IMR-90 (cell line): ENCODE data around the gene PAQR7. TPM values are rescaled to one million over a fixed set of nuclear protein-coding genes. Genes with fewer than 3 reads are reported as not detected.

Experiments used
- ATAC-seq: fragments of 200-7000 bp; cut with Tn5 transposase; 2 replicates; pipeline ENCODE4 v1.9.1; 2020; ENCODE audit warnings: low read depth, mild to moderate bottlenecking, moderate library complexity
- BruUV-seq: library from RNA; stranded (reverse); fragments of 400-500 nt; replicated peaks from 2 replicates; lab custom pipeline; 2021; lab: Mats Ljungman, UMichigan
- CTCF ChIA-PET: fragments of 300-600 bp; formaldehyde crosslinking; extraction: SDS; loops from one replicate; lab custom pipeline; 2021; ENCODE audit warnings: antibody characterized with exemption; lab: Yijun Ruan, JAX
- POLR2A ChIA-PET: fragments of 300-600 bp; sonication (Branson Sonifier 250); formaldehyde crosslinking; loops from one replicate; lab custom pipeline; 2022; ENCODE audit warnings: antibody characterized with exemption; ENCODE audit not compliant: unreplicated experiment; lab: Charles Lee
- DNase-seq: peaks from one replicate; pipeline ENCODE4 v3.0.0; 2013
- H2AFZ ChIP-seq: replicated peaks from 2 replicates; pipeline ENCODE3; 2013; ENCODE audit warnings: low read length, mild to moderate bottlenecking; ENCODE audit not compliant: poor library complexity
- H2AK5ac ChIP-seq: 2 replicates; pipeline ENCODE4 v1.6.1; 2013; ENCODE audit warnings: low read depth, low read length, inconsistent platforms
- H2AK9ac ChIP-seq: replicated peaks from 2 replicates; pipeline ENCODE3; 2013; ENCODE audit warnings: mild to moderate bottlenecking, low read depth, low read length, moderate library complexity; ENCODE audit not compliant: poor library complexity
- H2BK120ac ChIP-seq: 2 replicates; pipeline ENCODE4 v1.6.1; 2013; ENCODE audit warnings: low read depth, low read length, inconsistent platforms
- H2BK15ac ChIP-seq: 3 replicates; pipeline ENCODE4 v1.6.1; 2013; ENCODE audit warnings: low read depth, low read length, inconsistent platforms
- H2BK20ac ChIP-seq: 2 replicates; pipeline ENCODE4 v1.6.1; 2013; ENCODE audit warnings: low read depth, mild to moderate bottlenecking, inconsistent platforms, low read length, moderate library complexity
- H2BK5ac ChIP-seq: 2 replicates; pipeline ENCODE4 v1.6.1; 2013; ENCODE audit warnings: mild to moderate bottlenecking, low read depth, low read length, inconsistent platforms; ENCODE audit not compliant: poor library complexity, severe bottlenecking
- H3K14ac ChIP-seq: replicated peaks from 2 replicates; pipeline ENCODE4 v1.6.1; 2013; ENCODE audit warnings: low read depth, low read length, inconsistent platforms
- H3K18ac ChIP-seq: 2 replicates; pipeline ENCODE4 v1.6.1; 2013; ENCODE audit warnings: low read depth, low read length, control low read depth
- H3K23ac ChIP-seq: 2 replicates; pipeline ENCODE4 v1.6.1; 2013; ENCODE audit warnings: low read depth, low read length, inconsistent platforms
- H3K27ac ChIP-seq: 2 replicates; pipeline ENCODE4 v1.5.1; 2013; ENCODE audit warnings: mild to moderate bottlenecking, control low read depth, low read length; ENCODE audit not compliant: insufficient read depth
- H3K27me3 ChIP-seq: 2 replicates; pipeline ENCODE4 v1.6.1; 2013; ENCODE audit warnings: low read length; ENCODE audit not compliant: control insufficient read depth, insufficient read depth
- H3K36me3 ChIP-seq: 2 replicates; pipeline ENCODE4 v1.6.1; 2013; ENCODE audit warnings: low read length, mixed read lengths; ENCODE audit not compliant: control insufficient read depth, insufficient read depth
- H3K4ac ChIP-seq: 2 replicates; pipeline ENCODE4 v1.6.1; 2013; ENCODE audit warnings: low read depth, low read length, inconsistent platforms
- H3K4me1 ChIP-seq: 2 replicates; pipeline ENCODE4 v1.6.1; 2013; ENCODE audit warnings: low read length, mixed read lengths; ENCODE audit not compliant: control insufficient read depth, insufficient read depth
- H3K4me2 ChIP-seq: 2 replicates; pipeline ENCODE4 v1.6.1; 2013; ENCODE audit warnings: low read depth, mild to moderate bottlenecking, control low read depth, low read length, moderate library complexity
- H3K4me3 ChIP-seq: 2 replicates; pipeline ENCODE4 v1.5.1; 2013; ENCODE audit warnings: low read depth, mild to moderate bottlenecking, control low read depth, low read length, moderate library complexity; ENCODE audit not compliant: insufficient read depth
- H3K56ac ChIP-seq: 2 replicates; pipeline ENCODE4 v1.6.1; 2013; ENCODE audit warnings: low read length, inconsistent platforms; ENCODE audit not compliant: insufficient read depth; ENCODE audit errors: extremely low read depth
- H3K79me1 ChIP-seq, 2 experiments: 2 replicates each; pipeline ENCODE4 v1.6.1; 2013; ENCODE audit warnings: low read length in 2 of 2, inconsistent platforms in 1 of 2, low read depth in 1 of 2
- H3K9ac ChIP-seq: 2 replicates; pipeline ENCODE4 v1.6.1; 2013; ENCODE audit warnings: low read depth, low read length, control low read depth
- H3K9me1 ChIP-seq: 2 replicates; pipeline ENCODE4 v1.6.1; 2013; ENCODE audit warnings: low read length, inconsistent platforms; ENCODE audit not compliant: insufficient read depth
- H3K9me3 ChIP-seq: 2 replicates; pipeline ENCODE4 v1.6.1; 2013; ENCODE audit warnings: low read length; ENCODE audit not compliant: control insufficient read depth, insufficient read depth
- H4K20me1 ChIP-seq: 2 replicates; pipeline ENCODE4 v1.6.1; 2013; ENCODE audit warnings: low read length, inconsistent platforms; ENCODE audit not compliant: insufficient read depth
- H4K5ac ChIP-seq: 2 replicates; pipeline ENCODE4 v1.6.1; 2013; ENCODE audit warnings: mild to moderate bottlenecking, low read depth, low read length, control low read depth
- H4K8ac ChIP-seq, 2 experiments: 2 replicates each; pipeline ENCODE4 v1.6.1; 2013; ENCODE audit warnings: low read depth in 2 of 2, low read length in 2 of 2, control low read depth in 1 of 2, inconsistent platforms in 1 of 2
- H4K91ac ChIP-seq: 2 replicates; pipeline ENCODE4 v1.6.1; 2013; ENCODE audit warnings: low read depth, low read length, inconsistent platforms; ENCODE audit not compliant: insufficient read depth
- BHLHE40 ChIP-seq: fragments of 150-350 bp; IDR thresholded peaks from 2 replicates; pipeline ENCODE4 v1.6.1; 2016; ENCODE audit warnings: mild to moderate bottlenecking, low read depth, low read length
- CEBPB ChIP-seq: IDR thresholded peaks from 2 replicates; pipeline ENCODE4 v1.6.1; 2012; ENCODE audit warnings: low read depth, low read length, improper control_type of control experiment
- CHD1 ChIP-seq: IDR thresholded peaks from 2 replicates; pipeline ENCODE4 v1.6.1; 2012; ENCODE audit warnings: low read depth, low read length, improper control_type of control experiment
- CTCF ChIP-seq: conservative IDR thresholded peaks from 2 replicates; pipeline ENCODE4 v1.5.1; 2012; ENCODE audit warnings: mild to moderate bottlenecking, low read depth, low read length, improper control_type of control experiment
- FOS ChIP-seq: fragments of 150-350 bp; IDR thresholded peaks from 2 replicates; pipeline ENCODE4 v1.6.1; 2016; ENCODE audit warnings: low read depth, low read length
- MAFK ChIP-seq: IDR thresholded peaks from 2 replicates; pipeline ENCODE4 v1.6.1; 2012; ENCODE audit warnings: low read depth, low read length, improper control_type of control experiment
- MAZ ChIP-seq: IDR thresholded peaks from 2 replicates; pipeline ENCODE4 v1.6.1; 2012; ENCODE audit warnings: low read depth, mild to moderate bottlenecking, low read length, improper control_type of control experiment, moderate library complexity, borderline replicate concordance
- MXI1 ChIP-seq: IDR thresholded peaks from 2 replicates; pipeline ENCODE4 v1.6.1; 2012; ENCODE audit warnings: low read depth, mild to moderate bottlenecking, low read length, moderate library complexity, borderline replicate concordance
- NFE2L2 ChIP-seq: fragments of 150-350 bp; IDR thresholded peaks from 2 replicates; pipeline ENCODE4 v1.6.1; 2016; ENCODE audit warnings: low read depth, mild to moderate bottlenecking, low read length
- POLR2A ChIP-seq: IDR thresholded peaks from 2 replicates; pipeline ENCODE4 v1.6.1; 2012; ENCODE audit warnings: mild to moderate bottlenecking, low read depth, low read length
- RAD21 ChIP-seq: IDR thresholded peaks from 2 replicates; pipeline ENCODE4 v1.6.1; 2012; ENCODE audit warnings: low read length, improper control_type of control experiment
- RCOR1 ChIP-seq: IDR thresholded peaks from 2 replicates; pipeline ENCODE4 v1.6.1; 2012; ENCODE audit warnings: mild to moderate bottlenecking, low read length, improper control_type of control experiment; ENCODE audit not compliant: insufficient replicate concordance
- RFX5 ChIP-seq: IDR thresholded peaks from 2 replicates; pipeline ENCODE4 v1.8.0; 2012; ENCODE audit warnings: low read depth, mild to moderate bottlenecking, low read length, moderate library complexity
- SMC3 ChIP-seq: fragments of 150-350 bp; IDR thresholded peaks from 2 replicates; pipeline ENCODE4 v1.6.1; 2016; ENCODE audit warnings: low read depth, mild to moderate bottlenecking, antibody characterized with exemption, low read length, moderate library complexity
- WGBS, 2 experiments: methylation state at CpG; one replicate each; pipeline versions ENCODE4 v1.1.5 to v1.1.7; 2013; ENCODE audit warnings: missing lambda C conversion rate in 2 of 2; ENCODE audit not compliant: insufficient read length in 1 of 2; ENCODE audit errors: extremely low coverage in 2 of 2; 5-methylcytosine and 5-hydroxymethylcytosine counted together
- dilution Hi-C: fragments of 300-500 bp; cut with HindIII; formaldehyde crosslinking; loops from one replicate; pipeline ENCODE4 v1.14.3; 2018; ENCODE audit warnings: low sequenced_read_pairs; ENCODE audit not compliant: unreplicated experiment
- in situ Hi-C: fragments of 300-500 bp; cut with MboI; formaldehyde crosslinking; loops from 3 replicates; pipeline ENCODE4 v1.14.3; 2019; ENCODE audit warnings: low sequenced_read_pairs, inconsistent platforms, mixed read lengths
- intact Hi-C: fragments of 100-400 bp; cut with micrococcal nuclease; formaldehyde crosslinking; loops from 2 replicates; pipeline ENCODE4 v1.10.0; 2022
- polyA plus RNA-seq, 3 experiments: library from polyadenylated mRNA; depleted of rRNA; stranded (reverse); fragments of >200 nt; gene quantifications; 2 replicates each; pipeline ENCODE4 v1.2.3, GENCODE V29; 2012; ENCODE audit warnings: low replicate concordance in 1 of 3
- total RNA-seq: library from RNA; depleted of rRNA; stranded (reverse); fragments of >200 nt; gene quantifications from 2 replicates; pipeline ENCODE4 v1.2.3, GENCODE V29; 2012
- TF ChIP-seq, protein P1 (sequence below): fragments of 150-350 bp; IDR thresholded peaks from 2 replicates; pipeline ENCODE4 v1.6.1; 2016; ENCODE audit warnings: low read depth, mild to moderate bottlenecking, low read length, moderate library complexity, borderline replicate concordance
- TF ChIP-seq, protein P2 (sequence below): fragments of 150-350 bp; IDR thresholded peaks from 2 replicates; pipeline ENCODE4 v1.6.1; 2017; ENCODE audit warnings: mild to moderate bottlenecking, antibody characterized with exemption, low read length, low read depth

The PAQR7 gene
- total and polyA plus RNA-seq, 2 of the 4 experiments (the other 2 are of a cell fraction) = 9.0 to 12.9 TPM

- intact Hi-C loops = no loop called here
- BruUV-seq = no TSS peak
- no peak for DNase-seq
These were observed 38.1 kb downstream of the PAQR7 start for GRCh38 chr1:25837262-25837875.

More at GRCh38 chr1:25837262-25837875, 38.1 kb downstream of the PAQR7 start:
- ATAC-seq = no peak
- Histone ChIP-seq H4K5ac (no peak overlapping the region), H2BK15ac (no peak overlapping the region), H4K8ac (no peak overlapping the region), H2BK5ac (no peak overlapping the region), H4K20me1 (no peaks in the 10 kb centered on the region), H3K4me2 (no peak overlapping the region), H3K23ac (no peak overlapping the region), H3K9ac (no peak overlapping the region), H3K9me3 (no peaks in the 10 kb centered on the region), H2AK9ac (no peak overlapping the region), H2AK5ac (no peak overlapping the region), H3K79me1 (peaks cover 7 to 9% of the 10 kb centered on the region in 2 experiments; a peak in 2 of 4 replicates), H2BK120ac (no peak overlapping the region), H3K9me1 (no peaks in the 10 kb centered on the region; the same call in 1 of the 2 replicates), H3K4me3 (no peak overlapping the region), H3K4ac (no peak overlapping the region), H3K36me3 (peaks cover 14% of the 10 kb centered on the region), H3K27ac (no peak overlapping the region), H4K91ac (no peak overlapping the region), H3K27me3 (no peaks in the 10 kb centered on the region), H3K18ac (no peak overlapping the region), H2AFZ (no peak overlapping the region), H3K4me1 (no peaks in the 10 kb centered on the region), H3K56ac (no peak overlapping the region), H3K14ac (no peak overlapping the region), H2BK20ac (no peak overlapping the region)
- no peak for TF ChIP-seq FOS
- TF ChIP-seq, protein P1, sequence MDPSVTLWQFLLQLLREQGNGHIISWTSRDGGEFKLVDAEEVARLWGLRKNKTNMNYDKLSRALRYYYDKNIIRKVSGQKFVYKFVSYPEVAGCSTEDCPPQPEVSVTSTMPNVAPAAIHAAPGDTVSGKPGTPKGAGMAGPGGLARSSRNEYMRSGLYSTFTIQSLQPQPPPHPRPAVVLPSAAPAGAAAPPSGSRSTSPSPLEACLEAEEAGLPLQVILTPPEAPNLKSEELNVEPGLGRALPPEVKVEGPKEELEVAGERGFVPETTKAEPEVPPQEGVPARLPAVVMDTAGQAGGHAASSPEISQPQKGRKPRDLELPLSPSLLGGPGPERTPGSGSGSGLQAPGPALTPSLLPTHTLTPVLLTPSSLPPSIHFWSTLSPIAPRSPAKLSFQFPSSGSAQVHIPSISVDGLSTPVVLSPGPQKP = no peak
- TF ChIP-seq RCOR1 = no peak
- no peak for TF ChIP-seq MAZ
- TF ChIP-seq, protein P2, sequence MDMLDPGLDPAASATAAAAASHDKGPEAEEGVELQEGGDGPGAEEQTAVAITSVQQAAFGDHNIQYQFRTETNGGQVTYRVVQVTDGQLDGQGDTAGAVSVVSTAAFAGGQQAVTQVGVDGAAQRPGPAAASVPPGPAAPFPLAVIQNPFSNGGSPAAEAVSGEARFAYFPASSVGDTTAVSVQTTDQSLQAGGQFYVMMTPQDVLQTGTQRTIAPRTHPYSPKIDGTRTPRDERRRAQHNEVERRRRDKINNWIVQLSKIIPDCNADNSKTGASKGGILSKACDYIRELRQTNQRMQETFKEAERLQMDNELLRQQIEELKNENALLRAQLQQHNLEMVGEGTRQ = no peak
- TF ChIP-seq NFE2L2 = no peak
- TF ChIP-seq MAFK = no peak
- TF ChIP-seq RAD21 = peak; percentile 7; the same call in 1 of the 2 replicates
- TF ChIP-seq CEBPB = no peak
- no peak for TF ChIP-seq SMC3
- TF ChIP-seq CTCF = peak; percentile 33
- no peak for TF ChIP-seq BHLHE40
- no peak for TF ChIP-seq MXI1
- no peak for TF ChIP-seq POLR2A
- no peak for TF ChIP-seq RFX5
- TF ChIP-seq CHD1 = no peak
- in situ Hi-C loops (no loop called here), dilution Hi-C loops (no loop called here)
- ChIA-PET POLR2A (interaction anchor here (0.6 kb wide), 1 partner anchor 23 kb away, joined by 16 read pairs; no protein-coding TSS in a partner anchor), CTCF (interaction anchor here (0.6 to 1.2 kb wide), 4 partner anchors 13 to 1545 kb away, joined by 3 to 4 read pairs (median 4); partner anchors contain the start of gene PAFAH2)
- no CpG with 5 or more reads among the region's 1 CpG for WGBS, 2 experiments
